Measurements from ENCODE around the gene ENPP1.

- no peak for TF ChIP-seq CTCF (IDR thresholded peaks at IDR 0.05)
- TF ChIP-seq POLR2A (IDR thresholded peaks at IDR 0.05) = no peak
Observed at GRCh38 chr6:131936156-131936555, 128.3 kb downstream of the ENPP1 start.

Measured in uterus (tissue), 2 donors.